Mucosa of stomach (tissue), 1 donor: ENCODE measurements around the gene SLC47A2.

Source experiments
- H3K27me3 ChIP-seq: one replicate; pipeline ENCODE4 v1.7.0; 2013; ENCODE audit warnings: mild to moderate bottlenecking, low read length; ENCODE audit not compliant: control insufficient read depth, insufficient read depth
- H3K36me3 ChIP-seq: one replicate; pipeline ENCODE4 v1.7.0; 2013; ENCODE audit warnings: low read length; ENCODE audit not compliant: control insufficient read depth, insufficient read depth
- H3K4me1 ChIP-seq: one replicate; pipeline ENCODE4 v1.7.0; 2013; ENCODE audit warnings: mild to moderate bottlenecking, low read length; ENCODE audit not compliant: control insufficient read depth, insufficient read depth
- H3K4me3 ChIP-seq: one replicate; pipeline ENCODE4 v1.7.0; 2013; ENCODE audit warnings: low read length
- H3K9ac ChIP-seq: one replicate; pipeline ENCODE4 v1.7.0; 2013; ENCODE audit warnings: mild to moderate bottlenecking, low read length, moderate library complexity
- H3K9me3 ChIP-seq: one replicate; pipeline ENCODE4 v1.7.0; 2013; ENCODE audit warnings: mild to moderate bottlenecking, low read length, moderate library complexity; ENCODE audit not compliant: control insufficient read depth
- donor health status: Pancreatic carcinoma.

SLC47A2 gene

GRCh38 chr17:19744492-19744891, 28.1 kb upstream of the SLC47A2 start:
- H3K4me3 ChIP-seq, result no peak overlapping the region
- no peaks in the 10 kb centered on the region for H3K36me3 ChIP-seq
- peak overlapping the region; percentile 68 for H3K9ac ChIP-seq
- no peaks in the 10 kb centered on the region for H3K27me3 ChIP-seq
- no peaks in the 10 kb centered on the region for H3K9me3 ChIP-seq
- H3K4me1 ChIP-seq, result peaks cover 34% of the 10 kb centered on the region

GRCh38 chr17:19743101-19744100, 27.0 kb upstream of the SLC47A2 start:
- Histone ChIP-seq H3K4me3 (no peak overlapping the region), H3K36me3 (no peaks in the 10 kb centered on the region), H3K9me3 (no peaks in the 10 kb centered on the region), H3K27me3 (no peaks in the 10 kb centered on the region), H3K4me1 (peaks cover 25% of the 10 kb centered on the region), H3K9ac (no peak overlapping the region)

- Histone ChIP-seq H3K9me3 (no peaks in the 10 kb centered on the region), H3K9ac (no peak overlapping the region), H3K36me3 (no peaks in the 10 kb centered on the region), H3K4me1 (peaks cover 19% of the 10 kb centered on the region), H3K27me3 (no peaks in the 10 kb centered on the region), H3K4me3 (no peak overlapping the region)
Measured at GRCh38 chr17:19742495-19742894, 26.1 kb upstream of the SLC47A2 start.

- H3K9ac ChIP-seq, result no peak overlapping the region
- H3K27me3 ChIP-seq, result no peaks in the 10 kb centered on the region
- H3K4me3 ChIP-seq, result no peak overlapping the region
- no peaks in the 10 kb centered on the region for H3K36me3 ChIP-seq
- peaks cover 18% of the 10 kb centered on the region for H3K4me1 ChIP-seq
- no peaks in the 10 kb centered on the region for H3K9me3 ChIP-seq
Measured at GRCh38 chr17:19741832-19742457, 25.6 kb upstream of the SLC47A2 start.

- no peak overlapping the region for H3K9ac ChIP-seq
- no peaks in the 10 kb centered on the region for H3K36me3 ChIP-seq
- no peaks in the 10 kb centered on the region for H3K9me3 ChIP-seq
- H3K4me3 ChIP-seq, result no peak overlapping the region
- peaks cover 22% of the 10 kb centered on the region for H3K4me1 ChIP-seq
- H3K27me3 ChIP-seq, result no peaks in the 10 kb centered on the region
Measured at GRCh38 chr17:19740933-19741332, 24.5 kb upstream of the SLC47A2 start.

- H3K4me1 ChIP-seq, result peaks cover 22% of the 10 kb centered on the region
- no peak overlapping the region for H3K9ac ChIP-seq
- H3K36me3 ChIP-seq, result no peaks in the 10 kb centered on the region
- H3K9me3 ChIP-seq, result no peaks in the 10 kb centered on the region
- no peaks in the 10 kb centered on the region for H3K27me3 ChIP-seq
- H3K4me3 ChIP-seq, result no peak overlapping the region
Measured at GRCh38 chr17:19739241-19740201, 23.1 kb upstream of the SLC47A2 start.

GRCh38 chr17:19738757-19739156, 22.4 kb upstream of the SLC47A2 start:
- no peak overlapping the region for H3K4me3 ChIP-seq
- no peaks in the 10 kb centered on the region for H3K36me3 ChIP-seq
- no peaks in the 10 kb centered on the region for H3K27me3 ChIP-seq
- no peak overlapping the region for H3K9ac ChIP-seq
- peaks cover 30% of the 10 kb centered on the region for H3K4me1 ChIP-seq
- H3K9me3 ChIP-seq, result no peaks in the 10 kb centered on the region

GRCh38 chr17:19738073-19738449, 21.7 kb upstream of the SLC47A2 start:
- H3K27me3 ChIP-seq, result no peaks in the 10 kb centered on the region
- H3K9ac ChIP-seq, result no peak overlapping the region
- no peaks in the 10 kb centered on the region for H3K9me3 ChIP-seq
- H3K4me3 ChIP-seq, result no peak overlapping the region
- H3K36me3 ChIP-seq, result no peaks in the 10 kb centered on the region
- peaks cover 30% of the 10 kb centered on the region for H3K4me1 ChIP-seq

GRCh38 chr17:19737305-19738072, 21.1 kb upstream of the SLC47A2 start:
- Histone ChIP-seq H3K36me3 (no peaks in the 10 kb centered on the region), H3K9me3 (no peaks in the 10 kb centered on the region), H3K9ac (no peak overlapping the region), H3K4me1 (peaks cover 28% of the 10 kb centered on the region), H3K4me3 (no peak overlapping the region), H3K27me3 (no peaks in the 10 kb centered on the region)

- Histone ChIP-seq H3K4me1 (peaks cover 28% of the 10 kb centered on the region), H3K36me3 (no peaks in the 10 kb centered on the region), H3K27me3 (no peaks in the 10 kb centered on the region), H3K9me3 (no peaks in the 10 kb centered on the region), H3K4me3 (no peak overlapping the region), H3K9ac (no peak overlapping the region)
Measured at GRCh38 chr17:19736071-19736470, 19.7 kb upstream of the SLC47A2 start.

GRCh38 chr17:19733953-19734526, 17.7 kb upstream of the SLC47A2 start:
- H3K36me3 ChIP-seq, result no peaks in the 10 kb centered on the region
- no peaks in the 10 kb centered on the region for H3K27me3 ChIP-seq
- peaks cover 28% of the 10 kb centered on the region for H3K4me1 ChIP-seq
- no peaks in the 10 kb centered on the region for H3K9me3 ChIP-seq
- H3K4me3 ChIP-seq, result no peak overlapping the region
- no peak overlapping the region for H3K9ac ChIP-seq
